GM12878 (cell line): ENCODE measurements around the gene FOXJ1. TPM values are rescaled to one million over a fixed set of nuclear protein-coding genes. Genes with fewer than 3 reads are reported as not detected.

Experiments
- ATAC-seq: fragments of 200-7000 bp; cut with Tn5 transposase; 3 replicates; pipeline ENCODE4 v1.9.1; 2020; ENCODE audit warnings: mild to moderate bottlenecking, moderate library complexity
- BruUV-seq: library from RNA; stranded (reverse); fragments of 400-500 nt; replicated peaks from 2 replicates; lab custom pipeline; 2021; lab: Mats Ljungman, UMichigan
- CTCF ChIA-PET: fragments of 300-600 bp; sonication (Branson Sonifier 250); formaldehyde crosslinking; extraction: SDS; loops from one replicate; lab custom pipeline; 2021; ENCODE audit warnings: inconsistent platforms; lab: Yijun Ruan, JAX
- POLR2A ChIA-PET: fragments of 350-600 bp; formaldehyde crosslinking; extraction: SDS; loops from one replicate; lab custom pipeline; 2021; ENCODE audit warnings: inconsistent platforms; lab: Charles Lee
- RAD21 ChIA-PET: fragments of 300-600 bp; sonication (Branson Sonifier 250); formaldehyde crosslinking; loops from one replicate; lab custom pipeline; 2023; ENCODE audit warnings: antibody characterized with exemption; ENCODE audit not compliant: unreplicated experiment; lab: Charles Lee
- SMC1A ChIA-PET: fragments of 300-600 bp; sonication (Branson Sonifier 250); formaldehyde crosslinking; loops from one replicate; lab custom pipeline; 2023; ENCODE audit not compliant: unreplicated experiment, uncharacterized antibody; lab: Charles Lee
- DNase-seq: peaks from one replicate; pipeline ENCODE4 v3.0.0-alpha.2; 2011; ENCODE audit warnings: low read depth, low spot score
- FAIRE-seq: peaks from 3 replicates; lab custom pipeline; 2011; peaks lifted over from hg19 to GRCh38; lab: Jason Lieb, UNC
- H2AFZ ChIP-seq: 2 replicates; pipeline ENCODE4 v1.6.0; 2011; ENCODE audit warnings: low read depth, low read length, control low read depth; ENCODE audit not compliant: control insufficient read depth
- H3K27ac ChIP-seq: 2 replicates; pipeline ENCODE4 v1.5.1; 2011; ENCODE audit warnings: control low read depth; ENCODE audit not compliant: control insufficient read depth, insufficient read depth
- H3K27me3 ChIP-seq, 2 experiments: replicated peaks in 1 of 2; 2 replicates each; pipeline versions ENCODE4 v1.6.0 to v1.6.1; 2011; ENCODE audit warnings: low read length in 1 of 2; ENCODE audit not compliant: control insufficient read depth in 2 of 2, insufficient read depth in 2 of 2
- H3K36me3 ChIP-seq, 2 experiments: 2 replicates each; pipeline ENCODE4 v1.5.1; 2011; ENCODE audit warnings: low read length in 1 of 2; ENCODE audit not compliant: control insufficient read depth in 2 of 2, insufficient read depth in 2 of 2
- H3K4me1 ChIP-seq: 2 replicates; pipeline ENCODE4 v1.6.1; 2011; ENCODE audit warnings: mild to moderate bottlenecking, low read length, moderate library complexity, mixed read lengths; ENCODE audit not compliant: control insufficient read depth, insufficient read depth
- H3K4me2 ChIP-seq: 2 replicates; pipeline ENCODE4 v1.6.0; 2011; ENCODE audit warnings: control low read depth; ENCODE audit not compliant: control insufficient read depth, insufficient read depth
- H3K4me3 ChIP-seq: fragments of 200-600 bp; sonication (generic); 2 replicates; pipeline ENCODE4 v1.5.1; 2016
- H3K79me2 ChIP-seq: 2 replicates; pipeline ENCODE4 v1.6.0; 2011; ENCODE audit warnings: low read length; ENCODE audit not compliant: control insufficient read depth, insufficient read depth
- H3K9ac ChIP-seq: 2 replicates; pipeline ENCODE4 v1.8.0; 2011; ENCODE audit warnings: low read length, control low read depth, mixed read lengths; ENCODE audit not compliant: control insufficient read depth, insufficient read depth
- H3K9me3 ChIP-seq: replicated peaks from 3 replicates; pipeline ENCODE4 v1.5.1; 2011; ENCODE audit warnings: mild to moderate bottlenecking, low read length; ENCODE audit not compliant: control insufficient read depth, insufficient read depth
- H4K20me1 ChIP-seq: 2 replicates; pipeline ENCODE4 v1.6.0; 2011; ENCODE audit not compliant: control insufficient read depth, insufficient read depth
- ATF3 ChIP-seq: IDR thresholded peaks from 2 replicates; pipeline ENCODE4 v1.6.1; 2011; ENCODE audit warnings: low read depth, mild to moderate bottlenecking, low read length, moderate library complexity, borderline replicate concordance; ENCODE audit errors: extremely low read depth
- FOXM1 ChIP-seq: IDR thresholded peaks from 2 replicates; pipeline ENCODE4 v1.6.1; 2012; ENCODE audit warnings: low read depth, mild to moderate bottlenecking, inconsistent platforms, low read length, moderate library complexity
- GATAD2B ChIP-seq: fragments of 450-650 bp; conservative IDR thresholded peaks from 2 replicates; pipeline ENCODE4 v1.6.1; 2017; ENCODE audit warnings: low read depth, mild to moderate bottlenecking, moderate library complexity
- HDAC6 ChIP-seq: fragments of 200-600 bp; sonication (generic); IDR thresholded peaks from one replicate; pipeline ENCODE4 v1.8.0; 2017; ENCODE audit warnings: antibody characterized with exemption; ENCODE audit not compliant: unreplicated experiment
- KLF5 ChIP-seq: fragments of 450-650 bp; IDR thresholded peaks from 2 replicates; pipeline ENCODE4 v1.6.1; 2014; ENCODE audit warnings: mild to moderate bottlenecking; ENCODE audit not compliant: partially characterized antibody
- MTA2 ChIP-seq: fragments of 450-650 bp; IDR thresholded peaks from 2 replicates; pipeline ENCODE4 v1.6.1; 2016; ENCODE audit warnings: low read depth, mild to moderate bottlenecking, moderate library complexity
- PAX5 ChIP-seq: IDR thresholded peaks from 2 replicates; pipeline ENCODE4 v1.6.1; 2011; ENCODE audit warnings: low read depth, low read length, borderline replicate concordance
- POLR2AphosphoS5 ChIP-seq: IDR thresholded peaks from 2 replicates; pipeline ENCODE4 v1.6.1; 2011; ENCODE audit warnings: mild to moderate bottlenecking, low read length, inconsistent platforms
- SIN3A ChIP-seq: IDR thresholded peaks from 2 replicates; pipeline ENCODE4 v1.6.1; 2012; ENCODE audit warnings: low read depth, low read length, improper control_type of control experiment
- YBX1 ChIP-seq: fragments of 450-650 bp; IDR thresholded peaks from 2 replicates; pipeline ENCODE4 v1.6.1; 2016; ENCODE audit warnings: antibody characterized with exemption
- ZBTB4 ChIP-seq: fragments of 450-650 bp; formaldehyde crosslinking; IDR thresholded peaks from 2 replicates; pipeline ENCODE4 v1.4.0; 2022; ENCODE audit warnings: mild to moderate bottlenecking, moderate library complexity
- ZNF622 ChIP-seq: fragments of 450-650 bp; IDR thresholded peaks from 2 replicates; pipeline ENCODE4 v1.6.1; 2017; ENCODE audit warnings: mild to moderate bottlenecking, inconsistent platforms
- WGBS: methylation state at CpG from one replicate; pipeline ENCODE4 v1.1.6; 2016; ENCODE audit warnings: low lambda C conversion rate; ENCODE audit not compliant: insufficient replicate concordance, insufficient coverage; ENCODE audit errors: missing lambda C conversion rate; 5-methylcytosine and 5-hydroxymethylcytosine counted together
- in situ Hi-C: fragments of 300-500 bp; cut with MboI; formaldehyde crosslinking; loops from 9 replicates; pipeline ENCODE4 v1.14.3; 2018; ENCODE audit warnings: mixed read lengths
- intact Hi-C: fragments of 100-400 bp; cut with micrococcal nuclease; formaldehyde crosslinking; loops from one replicate; pipeline ENCODE4 v1.14.2; 2022; ENCODE audit not compliant: unreplicated experiment
- polyA plus RNA-seq, 11 experiments: library from polyadenylated mRNA; depleted of rRNA in 4 of 11; unstranded in 6 of 11; stranded (reverse) in 5 of 11; fragments of >200 nt; fragmentation: Nextera tagmentation in 4 of 11; fragmentation: Illumina TruSeq in 1 of 11; extraction: Ambion mirVana in 4 of 11; extraction: Trizol in 1 of 11; gene quantifications; 1 replicate in 1 of 11; 2 replicates in 10 of 11; pipeline versions ENCODE4 v1.2.1 to v1.2.3, GENCODE V29; 2011 to 2016; ENCODE audit warnings: inconsistent platforms in 2 of 11, missing spikeins in 2 of 11, low read depth in 1 of 11
- total RNA-seq, 4 experiments: library from RNA; depleted of rRNA in 3 of 4; stranded (reverse); fragments of >200 nt in 3 of 4; fragmentation: Illumina TruSeq in 1 of 4; extraction: Trizol in 1 of 4; gene quantifications; 2 replicates each; pipeline versions ENCODE4 v1.2.1 to v1.2.3, GENCODE V29; 2013 to 2021
- TF ChIP-seq, protein P1 (sequence below): IDR thresholded peaks from 2 replicates; pipeline ENCODE4 v1.6.1; 2011; ENCODE audit warnings: low read depth, low read length, improper control_type of control experiment, borderline replicate concordance
- TF ChIP-seq, protein P2 (sequence below): IDR thresholded peaks from 2 replicates; pipeline ENCODE4 v1.6.1; 2012; ENCODE audit warnings: mild to moderate bottlenecking, low read depth, low read length

Gene FOXJ1
- total and polyA plus RNA-seq, 10 of the 15 experiments (the other 5 are each of a cell fraction or from before 2014, with no cell fraction given), result not detected

DNA sequence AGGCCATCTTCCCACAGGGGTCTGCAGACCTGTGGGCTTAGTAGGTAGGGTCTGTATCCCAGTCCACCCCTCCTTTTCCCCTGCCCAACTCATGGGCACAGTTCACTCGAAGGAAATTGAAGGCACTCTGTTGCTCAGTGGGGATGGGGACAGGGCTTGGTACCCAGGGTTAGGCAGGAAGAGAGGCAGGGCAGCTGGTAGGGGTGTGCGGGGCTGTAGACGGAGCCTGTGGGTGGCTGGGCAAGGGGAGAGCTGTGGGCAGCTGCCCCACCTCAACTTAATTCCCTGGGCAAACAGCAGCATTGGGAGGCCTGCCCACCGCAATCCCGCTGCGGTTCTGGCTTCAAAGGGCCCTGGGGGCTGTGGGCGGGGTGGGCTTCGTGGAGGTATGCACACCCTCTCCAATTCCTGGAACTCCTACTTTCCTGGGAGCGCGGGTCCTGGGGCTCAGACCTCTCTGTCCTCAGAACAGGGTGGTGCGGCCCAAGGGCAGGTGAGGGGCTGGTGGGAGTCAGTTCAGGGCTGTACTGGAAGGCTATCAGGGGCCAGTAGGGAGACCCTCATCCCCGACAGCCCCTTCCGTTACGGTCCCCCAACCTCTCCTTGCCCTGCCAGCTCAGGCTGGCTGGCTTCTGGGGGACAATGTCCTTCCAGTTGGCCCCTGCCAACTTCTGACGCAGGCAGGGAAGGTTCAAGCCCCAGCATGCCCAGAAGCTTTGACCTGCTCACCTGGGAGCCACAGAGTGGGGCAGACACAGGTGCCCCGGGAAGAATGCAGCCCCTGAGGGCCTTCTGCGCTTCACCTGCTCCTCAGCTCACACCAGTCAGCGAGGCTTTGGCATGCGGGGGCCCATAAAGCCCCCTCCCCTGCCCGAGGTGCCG is 9.1 kb downstream of the FOXJ1 start:
- intact Hi-C loops, result no loop called here
- no peaks in the 10 kb centered on the region for H3K27me3 ChIP-seq
- no peak overlapping the region for H3K27ac ChIP-seq
- no peaks in the 10 kb centered on the region for H3K9me3 ChIP-seq
- H3K4me2 ChIP-seq, result no peak overlapping the region
- H3K79me2 ChIP-seq, result no peaks in the 10 kb centered on the region
- H3K4me3 ChIP-seq, result no peak overlapping the region
- DNase-seq (no peak), ATAC-seq (no peak), FAIRE-seq (no peak)
- no peak overlapping the region for H2AFZ ChIP-seq
- 33% methylated on average over 14 of the region's 21 CpGs for WGBS
- ChIA-PET SMC1A (no interaction called here), CTCF (interaction anchor here (1.1 to 3.0 kb wide), 2 partner anchors 148 to 172 kb away, joined by 3 to 12 read pairs; no protein-coding TSS in a partner anchor), RAD21 (interaction anchor here (1.8 to 3.4 kb wide), 2 partner anchors 147 to 148 kb away, joined by 5 to 15 read pairs; no protein-coding TSS in a partner anchor), POLR2A (no interaction called here)
- H3K9ac ChIP-seq, result no peak overlapping the region
- BruUV-seq, result no TSS peak
- in situ Hi-C loops, result no loop called here
- H3K36me3 ChIP-seq, result no peaks in the 10 kb centered on the region
- H3K4me1 ChIP-seq, result peaks cover 5% of the 10 kb centered on the region
- H4K20me1 ChIP-seq, result no peaks in the 10 kb centered on the region
- no peak for TF ChIP-seq ATF3
- TF ChIP-seq, protein P1, sequence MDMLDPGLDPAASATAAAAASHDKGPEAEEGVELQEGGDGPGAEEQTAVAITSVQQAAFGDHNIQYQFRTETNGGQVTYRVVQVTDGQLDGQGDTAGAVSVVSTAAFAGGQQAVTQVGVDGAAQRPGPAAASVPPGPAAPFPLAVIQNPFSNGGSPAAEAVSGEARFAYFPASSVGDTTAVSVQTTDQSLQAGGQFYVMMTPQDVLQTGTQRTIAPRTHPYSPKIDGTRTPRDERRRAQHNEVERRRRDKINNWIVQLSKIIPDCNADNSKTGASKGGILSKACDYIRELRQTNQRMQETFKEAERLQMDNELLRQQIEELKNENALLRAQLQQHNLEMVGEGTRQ, result no peak
- TF ChIP-seq ZBTB4 (CRISPR knock-in tag), result no peak
- TF ChIP-seq MTA2, result no peak
- no peak for TF ChIP-seq ZNF622
- TF ChIP-seq, protein P2, sequence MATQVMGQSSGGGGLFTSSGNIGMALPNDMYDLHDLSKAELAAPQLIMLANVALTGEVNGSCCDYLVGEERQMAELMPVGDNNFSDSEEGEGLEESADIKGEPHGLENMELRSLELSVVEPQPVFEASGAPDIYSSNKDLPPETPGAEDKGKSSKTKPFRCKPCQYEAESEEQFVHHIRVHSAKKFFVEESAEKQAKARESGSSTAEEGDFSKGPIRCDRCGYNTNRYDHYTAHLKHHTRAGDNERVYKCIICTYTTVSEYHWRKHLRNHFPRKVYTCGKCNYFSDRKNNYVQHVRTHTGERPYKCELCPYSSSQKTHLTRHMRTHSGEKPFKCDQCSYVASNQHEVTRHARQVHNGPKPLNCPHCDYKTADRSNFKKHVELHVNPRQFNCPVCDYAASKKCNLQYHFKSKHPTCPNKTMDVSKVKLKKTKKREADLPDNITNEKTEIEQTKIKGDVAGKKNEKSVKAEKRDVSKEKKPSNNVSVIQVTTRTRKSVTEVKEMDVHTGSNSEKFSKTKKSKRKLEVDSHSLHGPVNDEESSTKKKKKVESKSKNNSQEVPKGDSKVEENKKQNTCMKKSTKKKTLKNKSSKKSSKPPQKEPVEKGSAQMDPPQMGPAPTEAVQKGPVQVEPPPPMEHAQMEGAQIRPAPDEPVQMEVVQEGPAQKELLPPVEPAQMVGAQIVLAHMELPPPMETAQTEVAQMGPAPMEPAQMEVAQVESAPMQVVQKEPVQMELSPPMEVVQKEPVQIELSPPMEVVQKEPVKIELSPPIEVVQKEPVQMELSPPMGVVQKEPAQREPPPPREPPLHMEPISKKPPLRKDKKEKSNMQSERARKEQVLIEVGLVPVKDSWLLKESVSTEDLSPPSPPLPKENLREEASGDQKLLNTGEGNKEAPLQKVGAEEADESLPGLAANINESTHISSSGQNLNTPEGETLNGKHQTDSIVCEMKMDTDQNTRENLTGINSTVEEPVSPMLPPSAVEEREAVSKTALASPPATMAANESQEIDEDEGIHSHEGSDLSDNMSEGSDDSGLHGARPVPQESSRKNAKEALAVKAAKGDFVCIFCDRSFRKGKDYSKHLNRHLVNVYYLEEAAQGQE, result no peak
- no peak for TF ChIP-seq YBX1
- no peak for TF ChIP-seq HDAC6
- no peak for TF ChIP-seq POLR2AphosphoS5
- TF ChIP-seq FOXM1, result no peak
- TF ChIP-seq KLF5, result no peak
- TF ChIP-seq GATAD2B, result no peak
- no peak for TF ChIP-seq SIN3A
- TF ChIP-seq PAX5, result no peak
